Ascending aorta (tissue), 2 donors: Measurements from ENCODE around the gene OLA1. TPM values are rescaled to one million over a fixed set of nuclear protein-coding genes. Genes with fewer than 3 reads are reported as not detected.

ENCODE experiments used
- DNase-seq, 2 donors: peaks; one replicate each; pipeline ENCODE4 v3.0.0-alpha.2; 2019; ENCODE audit warnings: low spot score in 2 of 2
- H3K27ac ChIP-seq, 2 donors: fragments of 200-600 bp; sonication (generic); one replicate each; pipeline ENCODE4 v1.5.1; 2016 to 2017; ENCODE audit warnings: mild to moderate bottlenecking in 1 of 2
- H3K27me3 ChIP-seq: fragments of 200-600 bp; sonication (generic); one replicate; pipeline ENCODE4 v1.5.1; 2017
- H3K36me3 ChIP-seq, 2 donors: fragments of 200-600 bp; sonication (generic); one replicate each; pipeline ENCODE4 v1.5.1; 2016
- H3K4me1 ChIP-seq, 2 donors: fragments of 200-600 bp; sonication (generic); one replicate each; pipeline ENCODE4 v1.5.1; 2016 to 2017; ENCODE audit warnings: mild to moderate bottlenecking in 1 of 2
- H3K4me3 ChIP-seq, 2 donors: fragments of 200-600 bp; sonication (generic); one replicate each; pipeline ENCODE4 v1.5.1; 2016 to 2017; ENCODE audit warnings: mild to moderate bottlenecking in 1 of 2
- H3K9me3 ChIP-seq, 2 donors: fragments of 200-600 bp; sonication (generic); one replicate each; pipeline ENCODE4 v1.5.1; 2016
- CTCF ChIP-seq, 3 experiments: fragments of 200-600 bp in 2 of 3; fragments of 450-650 bp in 1 of 3; sonication (generic) in 2 of 3; IDR thresholded peaks; one replicate each; pipeline ENCODE4 v1.5.1; 2016 to 2019; ENCODE audit warnings: antibody characterized with exemption in 3 of 3, mild to moderate bottlenecking in 1 of 3, moderate library complexity in 1 of 3
- intact Hi-C: fragments of 100-400 bp; cut with DNase I; formaldehyde crosslinking; loops from one replicate; pipeline ENCODE4 v1.15.1; 2023
- total RNA-seq: library from RNA; depleted of rRNA; stranded (reverse); fragments of >200 nt; gene quantifications from one replicate; pipeline ENCODE4 v1.1.0, GENCODE V29; 2016

OLA1 gene
- total RNA-seq, 1 donor from 2014 or later: 29.5 TPM

DNA sequence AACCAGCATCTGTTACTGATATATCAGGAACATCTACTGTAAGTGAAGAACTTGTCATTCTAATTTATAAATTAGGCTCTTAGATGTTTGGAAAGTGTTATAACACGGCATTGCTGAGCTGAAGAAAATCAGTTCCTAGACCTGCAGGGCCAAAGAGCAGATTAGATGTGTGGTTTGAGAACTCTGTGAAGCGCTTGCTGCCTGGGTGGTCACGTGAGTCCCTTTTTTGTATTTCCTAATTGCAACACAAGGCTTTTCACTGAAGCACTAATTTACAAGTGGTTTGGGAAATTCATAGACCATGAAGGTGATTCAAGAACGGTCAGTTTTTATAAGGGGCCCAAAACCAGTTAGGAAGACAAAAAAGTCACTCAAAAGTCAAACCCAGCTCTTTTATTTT lies 176.3 kb downstream of the OLA1 start:
- Histone ChIP-seq H3K36me3 (peaks cover 4 to 10% of the 10 kb centered on the region in 2 donors), H3K4me3 (no peak overlapping the region), H3K9me3 (no peaks in the 10 kb centered on the region), H3K27ac (no peak overlapping the region), H3K27me3 (no peaks in the 10 kb centered on the region), H3K4me1 (no peaks in the 10 kb centered on the region)
- no peak for DNase-seq
- intact Hi-C loops: loop anchor here (10.0 kb wide), 1 partner anchor 667 kb away; no protein-coding TSS in a partner anchor
- no peak for TF ChIP-seq CTCF (IDR thresholded peaks at IDR 0.05)

DNA sequence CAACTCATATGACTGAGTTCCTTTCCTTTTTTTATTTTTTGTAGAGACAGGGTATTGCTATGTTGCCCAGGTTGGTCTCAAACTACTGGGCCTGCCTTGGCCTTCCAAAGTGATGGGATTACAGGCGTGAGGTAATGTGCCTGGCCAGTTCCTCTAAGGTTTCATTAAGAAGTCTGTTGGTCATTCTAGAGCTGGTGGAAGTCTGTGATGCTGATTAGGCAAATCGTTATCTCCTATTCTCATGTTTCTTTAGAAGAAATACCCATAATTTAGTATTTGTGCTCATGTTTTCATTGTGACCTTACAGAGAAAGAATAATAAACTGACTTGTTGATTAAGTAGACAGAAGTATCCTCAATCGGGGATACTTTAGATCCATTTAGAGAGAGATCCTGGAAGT lies 177.0 kb downstream of the OLA1 start:
- peaks cover 4 to 10% of the 10 kb centered on the region in 2 donors for H3K36me3 ChIP-seq
- H3K27ac ChIP-seq: no peak overlapping the region
- no peaks in the 10 kb centered on the region for H3K9me3 ChIP-seq
- no peak for TF ChIP-seq CTCF (IDR thresholded peaks at IDR 0.05)
- H3K4me3 ChIP-seq: no peak overlapping the region
- no peak for DNase-seq
- H3K27me3 ChIP-seq: no peaks in the 10 kb centered on the region
- H3K4me1 ChIP-seq: no peaks in the 10 kb centered on the region
- intact Hi-C loops: loop anchor here (10.0 kb wide), 1 partner anchor 667 kb away; no protein-coding TSS in a partner anchor

DNA sequence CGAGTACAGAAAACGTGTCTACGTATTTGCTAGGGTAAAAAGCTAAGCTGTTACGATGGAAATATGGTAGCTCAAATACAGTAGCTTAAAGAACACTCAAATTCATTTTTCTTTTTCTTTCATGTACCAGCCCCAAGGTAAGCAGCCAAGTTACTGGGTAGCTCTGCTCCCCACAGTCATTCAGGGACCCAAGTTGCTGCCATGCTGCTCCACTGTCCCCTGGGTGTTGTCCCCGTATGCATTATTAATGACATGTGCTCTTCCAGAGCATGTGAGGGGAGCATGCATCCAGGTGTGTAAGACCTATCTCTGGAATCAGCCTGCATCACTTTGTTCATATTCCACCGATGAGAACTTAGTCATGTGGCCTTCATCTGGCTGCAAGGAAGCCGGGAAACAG lies 178.1 kb downstream of the OLA1 start:
- no peak overlapping the region for H3K4me3 ChIP-seq
- H3K4me1 ChIP-seq: no peaks in the 10 kb centered on the region
- H3K27ac ChIP-seq: no peak overlapping the region
- H3K36me3 ChIP-seq: peaks cover 4 to 10% of the 10 kb centered on the region in 2 donors
- H3K27me3 ChIP-seq: no peaks in the 10 kb centered on the region
- H3K9me3 ChIP-seq: no peaks in the 10 kb centered on the region
- no peak for DNase-seq
- intact Hi-C loops: loop anchor here (10.0 kb wide), 1 partner anchor 665 kb away; no protein-coding TSS in a partner anchor
- no peak for TF ChIP-seq CTCF (IDR thresholded peaks at IDR 0.05)

DNA sequence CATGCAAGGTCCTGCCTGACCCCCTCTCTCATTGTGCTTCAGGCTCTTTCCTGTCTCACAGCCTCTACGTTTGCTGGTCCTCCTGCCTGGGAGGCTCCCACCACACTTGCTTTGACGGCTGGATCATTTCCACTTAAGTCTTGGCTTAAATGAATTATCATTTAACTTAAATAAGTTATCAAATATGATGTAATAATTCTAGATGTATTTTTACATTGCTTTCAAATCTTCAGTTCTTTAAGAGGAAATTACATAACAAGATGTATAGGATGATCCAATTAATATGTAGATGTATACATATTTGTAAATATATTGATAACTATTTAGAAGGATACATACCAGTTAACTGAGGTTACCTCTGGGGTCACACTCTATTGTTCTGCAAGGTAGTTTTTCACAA lies 180.5 kb downstream of the OLA1 start:
- no peaks in the 10 kb centered on the region for H3K4me1 ChIP-seq
- TF ChIP-seq CTCF (IDR thresholded peaks at IDR 0.05): no peak

GRCh38 chr2:174066871-174067270 lies 181.5 kb downstream of the OLA1 start:
- intact Hi-C loops: no loop called here
- no peak overlapping the region for H3K4me3 ChIP-seq
- no peaks in the 10 kb centered on the region for H3K9me3 ChIP-seq
- no peak overlapping the region for H3K27ac ChIP-seq
- H3K27me3 ChIP-seq: no peaks in the 10 kb centered on the region
- TF ChIP-seq CTCF (IDR thresholded peaks at IDR 0.05): no peak
- H3K36me3 ChIP-seq: no peaks in the 10 kb centered on the region
- no peak for DNase-seq
- H3K4me1 ChIP-seq: no peaks in the 10 kb centered on the region

More for the DNA sequence above, 180.5 kb downstream of the OLA1 start:
- H3K36me3 ChIP-seq: no peaks in the 10 kb centered on the region
- no peak overlapping the region for H3K27ac ChIP-seq
- intact Hi-C loops: no loop called here
- no peaks in the 10 kb centered on the region for H3K9me3 ChIP-seq
- H3K4me3 ChIP-seq: no peak overlapping the region
- DNase-seq: no peak
- H3K27me3 ChIP-seq: no peaks in the 10 kb centered on the region
